HG03442 (cell line): ENCODE measurements around the gene CEACAM21.

Experiments
- ATAC-seq: cut with Tn5 transposase; IDR thresholded peaks from one replicate; pipeline ENCODE4 v1.9.1; 2021; ENCODE audit warnings: mild to moderate bottlenecking, moderate library complexity; ENCODE audit not compliant: unreplicated experiment

Gene CEACAM21

DNA sequence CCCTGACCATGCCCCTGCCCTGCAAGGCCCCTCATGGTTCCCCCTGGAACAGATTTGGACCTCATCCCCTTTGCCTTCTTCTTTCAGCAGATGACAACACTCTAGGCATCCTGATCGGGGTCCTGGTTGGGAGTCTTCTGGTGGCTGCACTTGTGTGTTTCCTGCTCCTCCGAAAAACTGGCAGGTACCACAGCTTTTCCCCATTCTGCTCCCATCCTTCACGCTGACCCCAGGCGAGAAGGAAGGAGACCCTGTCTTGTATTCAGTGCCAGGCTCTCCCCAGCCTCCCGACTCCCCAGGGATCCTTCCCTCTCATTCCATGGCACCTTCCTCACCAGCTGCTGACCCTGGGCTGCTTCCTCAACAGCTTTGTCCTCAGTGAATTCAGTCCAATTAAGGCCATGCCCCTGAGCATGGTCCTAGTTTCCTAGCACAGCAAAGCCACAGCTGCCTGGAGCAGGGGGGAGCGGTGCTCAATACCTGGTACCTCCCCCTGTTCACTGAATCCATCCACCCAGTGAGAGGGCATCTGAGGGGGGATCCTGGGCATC is 8.4 kb downstream of the CEACAM21 start:
- ATAC-seq = no peak

DNA sequence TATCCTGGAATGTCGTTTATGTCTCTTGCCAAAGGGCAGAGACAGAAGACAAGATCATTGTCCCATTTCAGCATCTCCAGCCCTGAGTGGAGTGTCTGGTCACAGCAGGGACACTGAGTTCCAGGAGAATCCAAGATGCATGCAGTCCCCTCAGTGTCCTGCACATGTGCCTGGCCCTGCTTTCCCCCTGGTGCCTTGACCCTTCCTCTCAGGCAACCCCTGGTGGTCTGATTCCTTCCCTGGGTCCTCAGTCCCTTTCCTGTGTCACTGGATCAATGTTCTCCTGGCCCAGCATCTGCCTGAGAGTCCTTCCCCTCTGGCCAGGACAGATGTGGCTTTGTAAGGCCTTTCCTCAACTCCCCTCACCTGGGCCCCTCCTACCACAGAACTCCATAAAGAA is 9.0 kb downstream of the CEACAM21 start:
- ATAC-seq = no peak

DNA sequence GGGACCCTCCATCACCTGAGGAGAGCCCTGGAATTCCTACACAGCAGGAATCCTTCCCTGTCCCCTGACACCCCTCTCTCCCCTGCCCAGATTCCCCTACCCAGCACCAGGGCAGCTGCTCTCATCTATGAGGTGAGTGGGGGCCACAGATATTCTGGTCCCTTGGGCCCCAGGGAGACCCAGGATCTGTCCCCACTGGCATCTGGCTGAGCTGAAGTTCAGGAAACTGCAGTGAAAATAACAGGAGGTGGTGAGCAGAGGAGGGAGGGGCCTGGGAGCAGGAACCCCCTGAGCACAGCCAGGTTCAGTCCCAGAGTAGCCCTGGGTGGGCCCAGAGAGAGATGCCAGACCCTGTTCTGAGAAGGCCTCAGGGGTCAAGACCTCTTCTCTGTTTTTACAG is 10.1 kb downstream of the CEACAM21 start:
- no peak for ATAC-seq

DNA sequence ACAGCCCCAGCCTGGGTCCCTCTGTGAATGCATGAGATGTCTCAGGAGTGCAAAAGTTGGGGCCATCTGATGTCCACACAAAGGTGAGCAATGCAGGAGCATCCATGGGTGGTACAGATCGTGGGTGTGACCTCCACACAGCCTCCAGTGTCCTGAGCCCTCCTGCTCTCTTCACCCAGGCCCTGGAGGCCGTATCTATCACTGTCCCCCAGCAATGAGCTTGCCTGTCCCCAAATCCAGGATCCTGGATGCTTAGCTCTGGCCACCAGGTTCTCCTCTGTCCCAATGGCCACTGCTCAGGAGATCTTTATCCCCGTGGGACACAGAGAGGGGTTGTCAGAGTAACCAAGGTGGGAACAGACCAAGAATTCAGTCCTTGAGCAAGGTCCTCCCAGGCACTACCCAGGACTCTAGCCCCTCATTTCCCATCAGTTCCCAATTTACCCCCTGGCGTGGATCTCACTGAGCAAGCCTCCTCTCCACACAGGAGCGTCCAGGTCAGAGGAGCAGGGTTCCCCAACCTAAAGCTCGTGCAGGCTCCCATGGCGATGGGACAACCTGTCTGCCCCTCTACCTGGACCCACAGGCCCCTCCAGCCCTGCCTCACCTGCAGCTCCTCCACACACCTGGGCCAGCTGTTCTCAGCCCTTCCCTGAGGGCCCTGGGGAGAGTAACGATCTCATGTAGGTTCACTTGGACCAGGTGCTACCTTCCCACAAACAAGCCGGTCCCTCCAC is 11.3 kb downstream of the CEACAM21 start:
- ATAC-seq = no peak

DNA sequence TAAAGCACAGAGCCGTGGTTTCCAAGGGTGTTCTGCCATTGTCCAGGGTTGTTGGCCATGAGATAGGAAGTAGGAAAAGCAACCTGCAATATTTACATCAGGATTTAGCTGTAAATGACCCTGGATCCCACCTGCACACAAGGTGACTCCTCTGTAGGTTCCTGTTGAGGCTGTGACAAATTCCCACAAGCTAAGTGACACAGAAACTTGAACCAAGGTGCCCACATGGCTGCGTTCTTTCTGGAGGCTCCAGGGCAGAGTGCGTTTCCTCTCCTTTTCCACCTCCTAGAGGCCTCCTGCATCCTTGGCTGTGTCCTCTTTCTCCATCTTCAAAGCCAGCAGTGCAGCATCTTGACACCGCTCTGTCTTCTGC is 11.9 kb downstream of the CEACAM21 start:
- no peak for ATAC-seq

DNA sequence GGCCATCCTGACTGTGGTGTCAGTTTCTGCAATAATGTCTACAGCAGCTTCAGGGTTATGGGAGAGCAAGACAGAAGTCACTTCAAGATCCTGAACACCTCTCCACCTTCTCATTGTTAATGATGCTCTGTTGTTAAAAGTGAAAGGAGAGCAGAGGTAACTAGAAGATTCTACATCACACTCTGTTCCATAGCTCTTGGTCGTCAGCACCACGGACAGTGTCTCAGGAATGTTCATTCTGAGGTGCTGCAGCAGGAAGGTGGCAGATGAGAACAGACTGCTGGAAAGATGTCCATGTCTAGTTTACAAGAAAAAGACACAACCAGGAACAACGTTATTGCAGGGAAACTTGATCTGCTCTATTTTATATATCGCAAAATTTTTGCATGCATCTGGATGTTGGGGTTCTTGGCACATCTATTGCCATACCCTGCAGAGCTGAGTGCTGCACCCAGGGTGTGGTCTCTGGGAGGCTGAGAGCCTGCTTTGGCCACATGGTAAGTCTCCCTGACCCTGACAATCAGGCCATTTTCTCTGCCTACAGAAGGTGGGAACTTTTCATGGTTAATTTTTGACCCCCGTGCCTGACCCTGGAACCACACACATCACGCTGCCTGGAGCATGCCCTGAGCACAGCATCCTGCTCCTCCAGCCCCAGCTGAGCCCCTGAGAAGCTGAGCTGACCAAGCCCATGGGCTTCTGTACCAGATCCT is 12.7 kb downstream of the CEACAM21 start:
- ATAC-seq = no peak

DNA sequence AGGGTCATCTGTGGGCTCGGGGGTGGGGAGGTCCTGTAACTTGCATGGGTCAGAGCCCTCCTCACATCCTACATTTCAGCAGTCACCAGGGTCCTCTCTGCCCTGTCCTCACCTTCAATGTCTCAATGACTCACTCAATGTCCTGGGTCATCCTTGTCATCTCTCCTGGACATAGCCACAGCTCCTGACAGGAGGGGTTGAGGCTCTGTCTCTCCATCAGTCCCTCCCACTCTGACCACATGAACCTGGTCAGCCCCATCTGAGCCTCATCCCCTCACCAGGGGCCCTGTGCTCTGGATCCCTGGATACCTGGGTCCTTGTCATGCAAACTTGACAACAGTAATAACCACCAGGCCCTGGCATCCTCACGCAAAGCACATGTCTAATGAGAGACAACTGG is 13.4 kb downstream of the CEACAM21 start:
- no peak for ATAC-seq

DNA sequence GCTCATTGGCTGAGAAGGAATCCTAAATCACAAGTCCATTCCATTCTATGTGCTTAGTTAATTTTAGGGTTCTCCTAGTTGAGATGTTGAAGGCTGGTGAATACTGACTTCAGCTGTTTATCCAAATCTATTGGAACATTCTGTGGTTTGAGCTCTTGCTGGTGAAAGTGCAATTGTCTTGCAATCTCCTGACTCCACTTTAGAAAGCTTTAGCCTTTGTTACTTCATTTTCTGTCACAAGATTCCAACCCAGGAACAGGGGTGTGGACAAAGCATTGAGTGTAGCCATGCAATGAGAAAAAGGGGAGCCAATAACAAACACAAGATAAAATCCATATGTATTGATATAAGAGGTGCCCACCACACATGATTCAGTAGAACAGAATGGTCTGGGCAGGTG is 15.0 kb downstream of the CEACAM21 start:
- ATAC-seq = no peak

DNA sequence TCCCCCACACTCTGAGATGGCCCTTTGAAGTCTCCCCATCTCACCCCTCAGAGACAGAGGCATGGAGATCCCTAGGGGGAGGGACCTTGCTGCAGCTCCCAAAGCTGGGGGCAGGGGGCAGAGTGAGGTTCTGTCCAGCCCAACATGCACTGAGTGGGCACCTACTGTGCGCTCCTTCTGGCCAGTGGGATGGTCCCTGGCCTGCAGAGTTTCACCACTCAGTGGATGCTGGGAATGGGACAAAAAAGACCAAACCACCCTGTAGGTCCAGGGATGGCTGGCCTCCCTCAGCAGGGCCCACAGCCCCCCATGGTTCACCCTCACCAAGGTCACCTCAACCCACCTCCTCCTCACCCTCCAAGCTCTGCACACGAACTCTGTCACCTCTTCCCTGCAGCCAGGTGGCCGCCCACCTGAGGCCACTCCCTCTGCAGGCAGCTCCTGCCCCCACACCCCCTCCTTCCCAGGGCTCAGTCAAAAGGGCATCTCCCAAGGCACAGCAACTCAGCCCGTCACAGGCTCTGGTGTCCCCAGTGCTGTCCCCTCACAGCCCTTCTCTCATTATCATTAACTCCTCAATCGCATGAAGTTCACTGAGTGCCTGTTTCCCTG is 16.1 kb downstream of the CEACAM21 start:
- no peak for ATAC-seq

DNA sequence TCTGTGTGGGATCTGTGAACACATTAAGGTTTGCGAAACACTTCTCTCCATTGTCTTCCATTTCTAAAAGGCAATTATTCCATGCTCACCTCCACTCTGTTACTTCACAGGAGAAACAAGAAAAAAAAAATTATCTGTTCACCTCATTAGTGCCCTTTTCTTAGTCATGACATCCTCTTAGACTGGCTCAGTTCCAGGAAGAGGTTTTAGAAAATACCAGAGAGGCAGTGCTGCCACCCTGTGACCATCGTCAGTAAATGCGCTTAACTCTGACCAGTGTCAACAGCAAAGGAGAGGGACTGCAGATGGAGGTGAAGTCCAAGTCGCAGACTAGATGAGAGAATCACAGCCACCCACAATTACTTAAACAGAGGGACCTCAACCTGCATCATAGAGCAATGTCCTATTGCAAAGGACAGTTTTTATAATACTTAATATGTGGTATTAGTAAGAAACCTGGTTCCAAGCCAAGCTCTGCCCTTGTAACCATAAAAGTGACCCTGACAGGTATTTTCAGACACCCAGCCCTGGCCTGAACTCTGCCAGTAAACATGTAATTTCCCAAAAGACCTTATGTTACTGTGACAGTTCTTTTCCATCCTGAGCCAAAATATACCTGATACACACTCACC is 19.4 kb downstream of the CEACAM21 start:
- no peak for ATAC-seq

DNA sequence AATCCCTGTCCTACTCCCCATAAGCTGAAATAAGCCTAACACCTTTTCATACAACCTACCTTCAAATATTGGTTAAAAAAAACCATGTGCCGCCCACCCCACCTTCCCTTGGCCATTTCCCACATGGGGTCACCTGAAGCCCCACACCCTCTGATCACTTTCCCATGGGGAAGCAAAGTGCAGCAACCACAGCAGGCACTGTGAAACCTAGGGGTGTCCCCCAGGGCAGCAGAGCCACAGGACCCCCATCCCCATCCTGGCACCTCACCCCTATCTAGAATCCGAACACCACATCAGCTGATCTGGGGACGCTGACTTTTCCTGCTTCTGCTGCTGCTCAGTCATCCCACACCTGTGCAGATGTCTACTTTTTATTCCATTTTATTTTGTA is 19.9 kb downstream of the CEACAM21 start:
- ATAC-seq = no peak

DNA sequence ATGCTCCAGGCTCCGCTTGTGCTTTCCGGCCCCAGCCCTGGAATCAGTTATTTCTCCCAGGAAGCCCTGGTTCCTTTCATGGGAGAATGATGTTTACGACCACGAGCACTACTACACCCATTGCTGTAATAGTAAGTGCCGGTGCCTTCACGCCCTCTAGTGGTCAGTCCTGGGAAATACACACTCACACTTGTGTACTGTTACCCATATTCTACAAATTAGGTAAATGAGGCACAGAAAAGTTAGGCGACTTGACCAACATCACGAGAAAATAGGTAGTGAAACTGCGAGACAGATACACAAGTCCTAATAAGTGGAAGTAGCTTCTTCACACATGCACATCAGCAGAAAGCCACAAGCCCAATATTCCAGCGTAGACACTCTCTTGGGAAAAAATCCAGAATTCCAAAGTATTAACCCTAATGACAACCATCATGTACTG is 21.7 kb downstream of the CEACAM21 start:
- ATAC-seq = no peak

DNA sequence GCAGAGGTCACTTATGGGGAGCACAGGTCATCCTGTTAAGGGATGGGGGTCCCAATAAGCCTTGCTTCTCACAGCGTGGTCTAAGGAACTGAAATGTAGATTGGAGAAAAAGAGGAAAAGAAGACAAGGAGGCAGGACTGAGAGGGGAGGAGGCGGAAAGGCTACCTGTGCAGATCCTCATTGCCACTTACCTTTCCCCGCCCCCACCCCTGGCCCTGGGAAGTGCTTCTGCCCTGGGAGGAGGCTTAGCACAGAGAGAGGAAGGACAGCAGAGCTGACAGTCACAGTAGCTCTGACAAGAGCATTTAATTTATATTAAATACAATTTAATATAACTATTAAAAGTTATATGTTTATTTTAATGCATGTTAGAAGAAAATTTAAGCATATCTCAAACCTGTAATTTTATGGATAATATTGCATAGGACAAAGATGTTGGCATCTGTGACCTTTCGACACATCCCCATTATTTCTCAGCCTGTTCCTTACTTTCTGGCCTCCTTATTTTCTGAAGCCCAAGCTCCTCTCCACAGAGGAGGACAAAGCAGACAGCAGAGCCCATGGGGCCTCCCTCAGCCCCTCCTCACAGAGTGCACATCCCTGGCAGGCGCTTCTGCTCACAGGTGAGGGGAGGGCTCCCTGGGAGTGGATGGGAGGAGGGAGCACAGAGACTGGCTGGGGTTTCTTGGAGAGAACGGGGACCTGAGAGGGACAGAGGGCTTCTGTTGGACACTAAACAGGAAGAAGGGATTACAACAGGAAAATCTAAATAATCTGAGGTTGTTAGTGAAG is 23.4 kb downstream of the CEACAM21 start:
- no peak for ATAC-seq

DNA sequence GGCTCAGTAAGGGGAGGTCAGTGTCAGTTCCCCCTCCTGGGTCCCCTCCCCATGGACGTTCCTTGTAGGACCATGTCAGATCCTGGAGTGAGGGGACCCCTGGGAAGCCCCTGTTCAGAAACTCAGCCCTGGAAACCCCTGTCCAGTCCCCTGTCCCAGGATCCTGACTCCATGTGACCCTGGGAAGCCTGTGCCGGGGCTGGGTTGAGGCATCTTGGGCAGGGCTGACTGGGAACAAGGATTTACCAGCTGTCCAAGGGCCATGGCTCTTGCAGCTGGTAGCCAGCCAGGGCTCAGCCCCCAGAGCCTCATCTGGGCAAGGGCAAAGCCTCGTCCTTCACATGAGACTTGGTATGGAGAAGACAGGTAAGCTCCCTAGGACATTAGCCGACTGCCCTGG is 25.8 kb downstream of the CEACAM21 start:
- no peak for ATAC-seq

DNA sequence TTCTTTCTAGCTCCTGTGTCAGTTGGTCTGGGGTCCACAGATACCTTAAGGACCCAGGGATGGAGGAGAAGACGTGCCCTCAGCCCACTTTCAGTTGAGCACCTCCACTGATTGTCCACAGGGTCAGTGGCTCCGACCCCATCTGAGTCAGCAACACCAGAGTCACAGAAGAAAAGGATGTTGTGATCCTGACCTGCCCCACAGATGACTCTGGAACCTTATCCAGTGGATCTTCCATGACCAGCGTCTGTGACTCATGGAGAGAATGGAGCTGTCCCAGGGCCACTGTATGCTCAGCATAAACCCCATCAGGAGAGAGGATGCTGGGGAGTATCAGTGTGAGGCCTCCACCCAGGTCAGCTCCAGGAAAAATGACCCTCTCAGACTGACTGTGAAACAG is 28.9 kb downstream of the CEACAM21 start:
- no peak for ATAC-seq

DNA sequence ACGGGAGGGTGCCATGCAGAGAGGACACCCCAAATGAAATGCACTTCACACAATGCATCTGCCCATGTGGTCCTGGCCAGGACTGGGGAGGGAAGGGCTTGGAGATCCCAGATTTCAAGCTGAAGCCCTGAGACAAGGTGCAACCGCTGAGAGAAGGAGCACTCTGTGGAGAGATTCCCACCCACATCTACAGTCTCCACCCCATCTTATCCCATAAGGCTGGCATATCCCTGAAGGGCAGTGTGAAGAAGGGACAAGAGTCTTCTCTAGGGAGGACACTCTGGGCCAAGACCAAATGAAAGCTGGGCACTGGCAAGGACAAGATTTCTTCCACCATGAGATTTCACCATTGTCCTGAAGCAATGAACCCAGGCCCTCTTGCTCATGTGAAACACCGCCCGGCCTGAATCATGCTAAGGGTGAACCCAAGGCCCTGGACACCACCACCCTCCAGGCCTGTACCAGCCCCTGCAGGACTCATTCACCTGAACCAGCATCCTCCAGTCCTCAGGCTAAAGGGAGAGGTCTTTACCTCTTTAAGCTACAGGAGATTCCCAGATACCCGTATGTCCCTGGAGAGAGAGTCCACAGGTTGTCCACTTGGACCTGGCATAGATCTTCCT is 30.4 kb downstream of the CEACAM21 start:
- no peak for ATAC-seq

DNA sequence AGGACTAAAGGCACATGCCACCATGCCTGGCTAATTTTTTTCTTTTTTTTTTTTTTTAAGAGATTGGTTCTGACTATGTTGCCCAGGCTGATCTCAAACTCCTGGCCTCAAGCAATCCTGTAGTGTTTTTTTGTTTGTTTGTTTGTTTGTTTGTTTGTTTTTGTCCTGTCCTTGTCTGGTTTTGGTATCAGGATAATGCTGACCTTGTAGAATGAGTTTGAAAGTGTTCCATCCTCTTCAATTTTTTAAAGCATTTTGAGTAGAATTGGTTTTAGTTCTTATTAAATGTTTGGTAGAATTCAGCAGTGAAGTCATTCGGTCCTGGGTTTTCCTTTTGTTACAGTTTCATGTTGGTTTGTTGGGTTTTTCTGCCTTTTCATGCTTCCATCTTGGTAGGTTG is 31.7 kb downstream of the CEACAM21 start:
- no peak for ATAC-seq

DNA sequence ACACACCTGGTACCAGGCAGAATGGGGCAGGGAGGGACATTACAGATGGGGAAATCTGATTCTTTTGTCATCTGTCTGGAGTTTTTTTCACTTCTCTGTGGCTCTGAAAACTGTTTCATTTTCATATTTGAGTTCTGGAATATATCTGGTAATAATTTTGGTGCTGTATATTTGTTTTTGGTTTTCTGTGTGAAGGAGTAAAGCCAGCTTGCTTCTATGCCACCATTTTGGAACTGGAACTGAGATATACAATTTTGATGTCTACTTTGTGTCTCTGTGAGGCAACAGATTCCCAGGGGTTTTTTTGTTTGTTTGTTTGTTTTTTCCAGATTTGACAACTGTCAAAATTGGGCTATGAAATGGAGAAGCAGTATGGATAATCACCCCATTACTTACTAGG is 34.8 kb downstream of the CEACAM21 start:
- no peak for ATAC-seq

DNA sequence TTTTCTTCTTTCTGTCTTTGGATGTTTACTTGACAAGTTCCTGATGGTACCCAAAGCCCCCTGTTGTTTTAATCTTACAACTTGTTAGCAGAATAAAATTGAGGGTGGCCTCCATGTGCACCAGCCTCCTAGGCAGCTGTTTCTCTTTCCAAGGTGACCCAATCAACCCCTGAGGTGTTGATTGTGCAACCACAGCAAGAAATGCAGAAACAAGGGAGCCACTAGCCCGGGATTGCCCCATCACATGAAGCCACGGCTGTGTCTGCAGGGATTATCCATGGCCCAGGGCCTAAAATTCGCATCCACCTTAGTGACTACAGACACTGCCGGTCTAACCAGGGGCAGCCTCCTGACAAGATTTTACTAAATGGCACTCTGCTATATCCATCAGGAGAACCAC is 36.5 kb downstream of the CEACAM21 start:
- ATAC-seq = no peak

DNA sequence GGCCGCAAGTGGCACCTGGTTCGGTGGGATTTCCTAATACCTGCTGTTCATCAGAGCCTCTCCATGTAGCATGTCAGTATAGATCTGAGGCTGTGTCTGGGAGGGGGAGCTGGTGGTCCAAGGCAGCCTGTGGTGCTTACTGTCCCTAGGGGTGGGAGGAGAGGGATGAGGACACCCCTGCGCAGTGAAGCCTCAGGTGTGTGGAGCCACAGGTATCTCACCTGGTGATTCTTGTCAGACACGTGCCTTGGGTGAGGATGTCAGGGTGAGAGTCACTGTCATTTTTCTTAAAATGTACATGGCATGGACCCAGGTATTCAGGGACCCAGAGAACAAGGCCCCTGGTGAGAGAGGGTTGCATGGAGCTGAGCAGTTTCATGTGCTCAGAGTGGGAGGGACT is 39.2 kb downstream of the CEACAM21 start:
- no peak for ATAC-seq
